DOHH2 (cell line): ENCODE results near the gene MYO15A.

Experiments
- H3F3A ChIP-seq: fragments of 200-600 bp; sonication (generic), shearing (Covaris generic); 2 replicates; pipeline ENCODE4 v1.6.0; 2016; ENCODE audit warnings: antibody characterized with exemption, mild to moderate bottlenecking; ENCODE audit not compliant: control insufficient read depth, insufficient read depth
- H3K27ac ChIP-seq: fragments of 200-600 bp; sonication (generic); 2 replicates; pipeline ENCODE4 v1.5.1; 2014; ENCODE audit warnings: low read depth, mild to moderate bottlenecking, low read length, moderate library complexity
- H3K27me3 ChIP-seq: fragments of 200-600 bp; sonication (generic); 2 replicates; pipeline ENCODE4 v1.6.1; 2014; ENCODE audit warnings: mild to moderate bottlenecking, low read length, mixed read lengths; ENCODE audit not compliant: control insufficient read depth
- H3K36me3 ChIP-seq: fragments of 200-600 bp; sonication (generic); 2 replicates; pipeline ENCODE4 v1.6.1; 2014; ENCODE audit warnings: mild to moderate bottlenecking, low read length, moderate library complexity, mixed read lengths; ENCODE audit not compliant: control insufficient read depth
- H3K4me1 ChIP-seq: fragments of 200-600 bp; sonication (generic); 2 replicates; pipeline ENCODE4 v1.6.1; 2014; ENCODE audit warnings: mild to moderate bottlenecking, low read length, mixed read lengths; ENCODE audit not compliant: control insufficient read depth
- H3K4me2 ChIP-seq: fragments of 200-600 bp; sonication (generic); 2 replicates; pipeline ENCODE4 v1.6.0; 2014; ENCODE audit warnings: mild to moderate bottlenecking, low read length, moderate library complexity
- H3K4me3 ChIP-seq: fragments of 200-600 bp; sonication (generic); 2 replicates; pipeline ENCODE4 v1.5.1; 2014; ENCODE audit warnings: mild to moderate bottlenecking, low read length, mixed read lengths
- H3K79me2 ChIP-seq: fragments of 200-600 bp; sonication (generic); 2 replicates; pipeline ENCODE4 v1.6.1; 2014; ENCODE audit warnings: mild to moderate bottlenecking, low read length, mixed read lengths; ENCODE audit not compliant: control insufficient read depth
- H3K9me2 ChIP-seq: fragments of 200-600 bp; sonication (generic); replicated peaks from 2 replicates; pipeline ENCODE4 v1.6.1; 2014; ENCODE audit warnings: mild to moderate bottlenecking, low read length, mixed read lengths; ENCODE audit not compliant: control insufficient read depth
- H3K9me3 ChIP-seq: fragments of 200-600 bp; sonication (generic); 2 replicates; pipeline ENCODE4 v1.6.1; 2014; ENCODE audit warnings: antibody characterized with exemption, low read length, mixed read lengths; ENCODE audit not compliant: control insufficient read depth, insufficient read depth
- H4K20me1 ChIP-seq: fragments of 200-600 bp; sonication (generic); 2 replicates; pipeline ENCODE4 v1.6.0; 2014; ENCODE audit warnings: low read depth, mild to moderate bottlenecking, antibody characterized with exemption, low read length, moderate library complexity; ENCODE audit not compliant: control insufficient read depth, insufficient read depth
- EZH2phosphoT487 ChIP-seq: fragments of 200-600 bp; sonication (generic); IDR thresholded peaks from 2 replicates; pipeline ENCODE4 v1.6.1; 2017; ENCODE audit warnings: borderline replicate concordance, mild to moderate bottlenecking, antibody characterized with exemption, low read length, moderate library complexity, mixed read lengths
- TF ChIP-seq, protein P1 (sequence below): fragments of 200-600 bp; sonication (generic); IDR thresholded peaks from one replicate; pipeline ENCODE4 v1.5.1; 2014; ENCODE audit warnings: antibody characterized with exemption, mild to moderate bottlenecking, low read depth, low read length; ENCODE audit not compliant: poor library complexity, severe bottlenecking

Gene MYO15A

DNA sequence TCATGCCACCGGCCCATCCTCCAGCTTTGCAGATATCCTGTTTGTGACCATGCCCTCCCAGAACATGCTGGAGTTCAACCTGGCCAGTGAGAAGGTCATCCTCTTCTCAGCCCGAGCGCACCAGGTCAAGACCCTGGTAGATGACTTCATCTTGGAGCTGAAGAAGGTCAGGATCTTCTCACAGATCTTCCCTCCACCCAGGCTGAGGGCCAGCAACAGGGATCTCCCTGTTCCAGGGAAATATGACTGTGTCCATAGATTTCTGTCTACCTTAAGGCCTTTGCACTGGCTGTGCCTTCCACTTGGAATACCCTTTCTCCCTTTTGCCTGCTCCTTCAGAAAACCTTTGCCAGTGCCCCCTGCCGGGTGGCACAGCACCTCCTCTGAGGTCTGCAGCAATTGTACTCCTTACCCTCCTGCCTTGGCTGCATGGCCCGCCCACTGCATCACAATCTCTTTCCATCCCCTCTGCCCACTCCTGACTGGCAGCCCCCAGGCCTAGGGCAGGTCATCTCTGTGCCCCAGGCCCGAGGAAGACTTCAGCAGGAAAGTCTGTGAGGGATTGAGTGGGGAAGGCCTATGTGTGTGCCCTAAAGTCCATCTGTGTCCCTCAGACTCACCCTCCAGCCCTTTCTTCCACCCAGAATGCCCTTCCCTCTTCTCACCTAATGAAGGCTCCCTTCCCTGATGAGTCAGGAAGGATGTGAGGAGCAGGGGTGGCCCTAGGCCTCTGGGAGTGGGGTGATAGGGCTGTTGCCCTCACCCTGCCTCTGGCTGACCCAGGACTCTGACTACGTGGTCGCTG, 47.8 kb downstream of the MYO15A start:
- Histone ChIP-seq H3K27me3 (no peaks in the 10 kb centered on the region; the same call in 1 of the 2 replicates), H3K4me2 (no peak overlapping the region), H3F3A (no peaks in the 10 kb centered on the region; the same call in 1 of the 2 replicates), H4K20me1 (no peaks in the 10 kb centered on the region), H3K4me3 (no peak overlapping the region), H3K9me2 (no peaks in the 10 kb centered on the region), H3K4me1 (peaks cover 23% of the 10 kb centered on the region), H3K79me2 (no peaks in the 10 kb centered on the region), H3K9me3 (no peaks in the 10 kb centered on the region), H3K36me3 (no peaks in the 10 kb centered on the region), H3K27ac (no peak overlapping the region)
- TF ChIP-seq EZH2phosphoT487 = no peak
- TF ChIP-seq, protein P1, sequence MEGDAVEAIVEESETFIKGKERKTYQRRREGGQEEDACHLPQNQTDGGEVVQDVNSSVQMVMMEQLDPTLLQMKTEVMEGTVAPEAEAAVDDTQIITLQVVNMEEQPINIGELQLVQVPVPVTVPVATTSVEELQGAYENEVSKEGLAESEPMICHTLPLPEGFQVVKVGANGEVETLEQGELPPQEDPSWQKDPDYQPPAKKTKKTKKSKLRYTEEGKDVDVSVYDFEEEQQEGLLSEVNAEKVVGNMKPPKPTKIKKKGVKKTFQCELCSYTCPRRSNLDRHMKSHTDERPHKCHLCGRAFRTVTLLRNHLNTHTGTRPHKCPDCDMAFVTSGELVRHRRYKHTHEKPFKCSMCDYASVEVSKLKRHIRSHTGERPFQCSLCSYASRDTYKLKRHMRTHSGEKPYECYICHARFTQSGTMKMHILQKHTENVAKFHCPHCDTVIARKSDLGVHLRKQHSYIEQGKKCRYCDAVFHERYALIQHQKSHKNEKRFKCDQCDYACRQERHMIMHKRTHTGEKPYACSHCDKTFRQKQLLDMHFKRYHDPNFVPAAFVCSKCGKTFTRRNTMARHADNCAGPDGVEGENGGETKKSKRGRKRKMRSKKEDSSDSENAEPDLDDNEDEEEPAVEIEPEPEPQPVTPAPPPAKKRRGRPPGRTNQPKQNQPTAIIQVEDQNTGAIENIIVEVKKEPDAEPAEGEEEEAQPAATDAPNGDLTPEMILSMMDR = no peak

DNA sequence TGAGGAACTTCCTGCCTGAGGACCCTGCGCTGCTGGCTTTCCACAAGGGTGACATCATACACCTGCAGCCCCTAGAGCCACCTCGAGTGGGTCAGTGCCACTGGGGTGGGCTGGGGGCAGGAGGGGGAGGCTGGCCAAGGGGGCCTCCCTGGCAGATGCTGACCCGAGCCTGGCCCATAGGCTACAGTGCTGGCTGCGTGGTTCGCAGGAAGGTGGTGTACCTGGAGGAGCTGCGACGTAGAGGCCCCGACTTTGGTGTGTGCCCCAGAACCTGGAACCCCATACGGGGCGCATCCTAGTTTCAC, 48.4 kb downstream of the MYO15A start:
- Histone ChIP-seq H4K20me1 (no peaks in the 10 kb centered on the region), H3K27ac (no peak overlapping the region), H3K4me1 (peaks cover 23% of the 10 kb centered on the region), H3K4me3 (no peak overlapping the region), H3K9me2 (no peaks in the 10 kb centered on the region), H3K4me2 (no peak overlapping the region), H3K27me3 (peaks cover 2% of the 10 kb centered on the region; the same call in 1 of the 2 replicates), H3K9me3 (no peaks in the 10 kb centered on the region), H3K36me3 (no peaks in the 10 kb centered on the region), H3F3A (no peaks in the 10 kb centered on the region; the same call in 1 of the 2 replicates), H3K79me2 (no peaks in the 10 kb centered on the region)
- TF ChIP-seq, protein P1 = no peak
- no peak for TF ChIP-seq EZH2phosphoT487

DNA sequence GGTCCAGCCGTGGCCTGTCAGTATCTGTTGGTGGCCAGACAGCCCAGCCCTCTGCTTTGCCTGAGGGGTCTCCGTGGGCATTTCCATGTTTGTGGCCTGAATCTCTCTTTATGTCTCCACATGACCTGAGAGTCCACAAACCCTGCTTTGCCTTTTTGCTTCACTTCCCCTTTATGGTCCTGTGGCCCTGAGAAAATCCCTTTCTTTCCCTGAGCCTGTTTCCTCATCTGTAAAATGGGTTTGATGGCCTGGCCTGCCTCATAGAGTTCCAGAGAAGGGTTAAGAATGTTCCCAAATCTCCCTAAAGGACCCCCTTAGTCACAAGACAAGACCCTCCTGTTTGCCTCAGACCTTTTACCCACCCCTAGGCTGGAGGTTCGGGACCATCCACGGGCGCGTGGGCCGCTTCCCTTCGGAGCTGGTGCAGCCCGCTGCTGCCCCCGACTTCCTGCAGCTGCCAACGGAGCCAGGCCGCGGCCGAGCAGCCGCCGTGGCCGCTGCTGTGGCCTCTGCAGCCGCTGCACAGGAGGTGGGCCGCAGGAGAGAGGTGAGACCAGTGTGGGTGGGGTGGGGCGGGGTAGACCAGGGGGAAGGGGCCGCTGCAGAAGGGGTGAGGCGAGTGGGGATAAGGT, 48.9 kb downstream of the MYO15A start:
- Histone ChIP-seq H3K27me3 (peaks cover 3% of the 10 kb centered on the region; the same call in 1 of the 2 replicates), H3K4me2 (peak overlapping the region; percentile 87), H3K9me2 (no peaks in the 10 kb centered on the region), H3K4me1 (peaks cover 23% of the 10 kb centered on the region), H3K27ac (no peak overlapping the region), H3K36me3 (no peaks in the 10 kb centered on the region), H4K20me1 (no peaks in the 10 kb centered on the region), H3F3A (no peaks in the 10 kb centered on the region; the same call in 1 of the 2 replicates), H3K4me3 (no peak overlapping the region), H3K9me3 (no peaks in the 10 kb centered on the region), H3K79me2 (no peaks in the 10 kb centered on the region)
- TF ChIP-seq, protein P1 = no peak
- no peak for TF ChIP-seq EZH2phosphoT487
